ENCODE measurements around the gene SRRM5.
"Not testable (repeated sequence)": the region's sequence is repeated elsewhere in the genome, so short reads cannot be mapped to it uniquely, and the experiment has no call there.

SRRM5 gene

GRCh38 chr19:43638214-43638994 is 26.5 kb downstream of the SRRM5 start:
- DNase-seq (ENCODE audit: low read depth in 2 of 2): no peak

DNA sequence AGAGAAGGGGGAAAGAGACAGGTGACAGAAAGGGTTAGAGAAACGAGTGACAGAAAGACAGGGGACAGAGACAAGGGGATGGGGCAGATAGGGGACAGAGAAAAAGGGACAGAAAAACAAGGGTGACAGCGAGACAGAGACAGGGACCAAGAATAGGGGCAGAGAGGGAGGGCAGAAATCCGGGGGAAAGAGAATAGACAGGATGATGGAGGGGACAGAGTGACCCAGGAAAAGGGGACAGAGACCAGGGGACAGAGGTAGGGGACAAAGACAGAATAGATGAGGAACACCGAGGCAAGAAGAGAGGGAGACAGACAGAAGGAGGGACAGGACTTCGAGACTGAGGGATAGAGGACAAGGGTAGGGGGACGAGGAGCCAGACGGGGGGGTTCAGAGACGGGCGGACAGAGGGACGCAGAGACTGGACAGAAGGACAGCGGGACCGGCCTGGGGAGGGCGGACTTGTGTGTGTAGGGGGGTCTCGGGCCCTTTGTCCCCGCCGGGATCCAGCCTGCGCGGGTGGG is 27.2 kb downstream of the SRRM5 start:
- DNase-seq (ENCODE audit: low read depth in 2 of 2): no peak

DNA sequence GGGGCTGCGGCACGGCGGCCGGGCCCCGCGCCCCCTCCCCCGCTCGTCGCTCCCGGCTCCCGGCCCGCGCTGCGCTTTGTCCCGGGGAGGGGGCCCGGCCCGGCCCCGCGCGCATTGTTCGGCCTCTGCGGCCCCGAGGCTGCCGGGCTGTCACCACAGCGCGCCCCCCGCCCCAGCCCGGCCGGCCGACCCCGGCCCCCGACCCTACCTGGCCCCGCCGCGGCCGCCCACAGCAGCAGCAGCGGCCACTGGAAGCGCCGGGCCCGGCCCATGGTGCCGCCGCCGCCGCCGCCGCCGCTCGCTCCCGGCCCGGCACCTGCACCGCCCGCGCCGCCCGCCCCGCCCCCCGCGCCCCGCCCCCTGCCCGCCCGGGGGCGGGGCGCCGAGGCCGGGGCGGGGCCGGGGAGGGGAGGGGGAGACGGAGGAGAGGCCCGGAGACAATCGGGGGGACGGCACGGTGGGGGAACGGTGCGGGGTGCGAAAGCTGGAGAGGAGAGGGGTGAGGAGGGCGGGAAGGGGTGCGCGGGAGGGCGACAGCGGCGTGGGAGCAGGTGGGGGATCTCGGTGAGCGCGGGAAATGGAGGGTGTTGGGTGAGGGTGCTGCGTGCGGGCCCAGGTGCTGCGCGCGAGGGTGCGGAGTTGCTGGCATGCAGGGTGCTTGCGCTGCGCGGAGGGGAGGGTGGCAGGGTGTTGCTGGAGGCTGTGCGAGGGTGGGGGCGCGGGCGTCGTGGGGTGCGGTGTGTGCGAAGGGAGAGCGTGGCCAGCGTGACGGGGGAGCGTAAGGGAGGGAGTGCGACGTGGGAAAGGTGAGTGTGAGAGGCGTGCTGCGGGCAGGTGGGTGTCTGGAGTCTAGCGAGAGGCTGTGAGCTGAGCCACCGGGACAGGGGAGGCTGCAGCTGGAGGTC is 27.9 kb downstream of the SRRM5 start, which contains the start of gene CADM4:
CADM4 (minus strand) TSS at position 332 of the 905 bp plus-strand sequence; CDS start at position 272, 60 bp downstream.
- peak; percentile 10 to 26 for DNase-seq (ENCODE audit: low read depth in 2 of 2)

GRCh38 chr19:43640424-43640757 is 28.5 kb downstream of the SRRM5 start:
- no peak for DNase-seq (ENCODE audit: low read depth in 2 of 2)

DNA sequence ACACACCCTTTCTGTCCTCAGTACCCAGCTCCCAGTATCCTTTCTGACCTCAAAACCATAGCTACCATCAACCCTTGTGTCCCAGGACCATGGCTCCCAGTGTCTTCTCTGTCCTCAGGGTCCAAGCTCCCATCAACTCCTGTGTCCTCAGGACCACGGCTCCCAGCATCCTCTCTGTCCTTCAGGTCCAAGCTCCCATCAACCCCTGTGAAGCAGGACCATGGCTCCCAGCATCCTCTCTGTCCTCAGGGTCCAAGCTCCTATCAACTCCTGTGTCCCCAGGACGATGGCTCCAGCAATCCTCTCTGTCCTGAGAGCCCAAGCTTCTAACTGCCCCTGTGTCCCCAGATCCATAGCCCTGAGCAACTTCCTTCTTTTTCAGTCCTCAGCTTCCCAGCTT is 29.4 kb downstream of the SRRM5 start:
- no peak for DNase-seq (ENCODE audit: low read depth in 2 of 2)

GRCh38 chr19:43642531-43642930 is 30.6 kb downstream of the SRRM5 start:
- DNase-seq (ENCODE audit: low read depth in 2 of 2): no peak

DNA sequence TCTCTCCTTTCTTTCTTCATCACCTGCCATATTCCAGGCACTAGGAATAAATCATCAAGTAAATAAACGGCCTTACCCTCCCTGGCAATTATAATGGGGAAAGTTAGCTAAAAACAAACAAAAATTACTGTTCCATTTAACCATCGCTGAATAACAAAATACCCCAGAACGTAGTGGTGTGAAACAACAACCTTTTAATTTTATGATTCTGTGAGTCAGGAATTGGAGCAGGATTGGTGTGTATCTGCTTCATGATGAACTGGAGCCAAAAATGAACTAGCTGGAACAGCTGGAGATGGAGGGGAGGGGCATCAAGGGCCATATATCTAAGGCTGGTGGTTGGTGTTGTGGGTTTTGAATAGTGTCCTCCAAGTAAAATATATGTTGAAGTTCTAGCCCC is 31.4 kb downstream of the SRRM5 start:
- no peak for DNase-seq (ENCODE audit: low read depth in 2 of 2)

DNA sequence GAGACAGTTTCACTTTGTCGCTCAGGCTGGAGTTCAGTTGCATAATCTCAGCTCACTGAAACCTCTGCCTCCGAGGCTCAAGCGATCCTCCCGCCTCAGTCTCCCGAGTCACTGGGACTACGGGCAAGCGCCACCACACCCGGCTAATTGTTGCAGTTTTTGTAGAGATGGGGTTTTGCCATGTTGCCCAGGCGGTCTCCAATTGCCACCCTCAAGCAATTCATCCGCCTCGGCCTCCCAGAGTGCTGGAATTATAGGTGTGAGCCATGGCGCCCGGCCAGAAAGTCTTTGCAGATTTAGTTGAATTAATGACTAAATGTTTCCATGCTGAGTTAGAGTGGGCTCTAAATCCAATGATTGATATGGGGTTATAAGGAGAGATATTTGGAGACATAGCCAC is 32.3 kb downstream of the SRRM5 start:
- DNase-seq (ENCODE audit: low read depth in 2 of 2): no peak

DNA sequence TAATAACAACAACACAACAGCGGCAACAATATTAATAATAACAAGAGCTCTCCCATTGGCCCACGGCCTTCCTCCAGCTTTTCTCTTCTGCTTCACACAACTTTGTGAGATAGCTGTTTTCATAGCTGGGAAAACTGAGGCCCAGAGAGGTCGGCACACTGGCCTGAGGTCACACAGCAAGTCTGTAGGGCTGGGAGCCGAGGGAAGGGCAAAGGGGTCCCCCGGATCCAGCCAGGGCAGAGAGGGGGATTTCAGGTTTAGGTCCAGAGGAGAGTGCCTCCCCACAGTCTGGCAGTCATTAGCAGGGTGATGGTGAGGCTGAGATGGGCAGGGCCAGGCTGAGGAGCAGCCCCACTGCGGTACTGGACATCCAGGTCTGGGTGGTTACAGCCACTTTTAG is 36.7 kb downstream of the SRRM5 start:
- no peak for DNase-seq (ENCODE audit: low read depth in 2 of 2)

- no peak for DNase-seq (ENCODE audit: low read depth in 2 of 2)
Observed at GRCh38 chr19:43649514-43649913, 37.6 kb downstream of the SRRM5 start.

DNA sequence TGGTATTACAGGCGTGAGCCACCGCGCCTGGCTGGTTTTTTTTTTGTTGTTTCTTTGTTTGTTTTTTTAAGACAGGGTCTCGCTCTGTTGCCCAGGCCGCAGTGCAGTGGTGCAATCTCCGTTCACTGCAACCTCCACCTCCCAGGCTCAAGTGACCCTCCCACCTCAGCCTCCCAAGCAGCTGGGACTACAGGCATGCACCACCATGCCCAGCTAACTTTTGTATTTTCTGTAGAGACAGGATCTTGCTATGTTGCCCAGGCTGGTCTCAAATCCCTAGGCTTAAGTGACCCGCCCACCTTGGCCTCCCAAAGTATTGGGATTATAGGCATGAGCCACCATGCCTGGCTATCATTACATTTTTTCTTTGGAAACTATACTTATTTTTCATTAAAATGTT is 38.4 kb downstream of the SRRM5 start:
- DNase-seq (ENCODE audit: low read depth in 2 of 2): not testable (repeated sequence)

DNA sequence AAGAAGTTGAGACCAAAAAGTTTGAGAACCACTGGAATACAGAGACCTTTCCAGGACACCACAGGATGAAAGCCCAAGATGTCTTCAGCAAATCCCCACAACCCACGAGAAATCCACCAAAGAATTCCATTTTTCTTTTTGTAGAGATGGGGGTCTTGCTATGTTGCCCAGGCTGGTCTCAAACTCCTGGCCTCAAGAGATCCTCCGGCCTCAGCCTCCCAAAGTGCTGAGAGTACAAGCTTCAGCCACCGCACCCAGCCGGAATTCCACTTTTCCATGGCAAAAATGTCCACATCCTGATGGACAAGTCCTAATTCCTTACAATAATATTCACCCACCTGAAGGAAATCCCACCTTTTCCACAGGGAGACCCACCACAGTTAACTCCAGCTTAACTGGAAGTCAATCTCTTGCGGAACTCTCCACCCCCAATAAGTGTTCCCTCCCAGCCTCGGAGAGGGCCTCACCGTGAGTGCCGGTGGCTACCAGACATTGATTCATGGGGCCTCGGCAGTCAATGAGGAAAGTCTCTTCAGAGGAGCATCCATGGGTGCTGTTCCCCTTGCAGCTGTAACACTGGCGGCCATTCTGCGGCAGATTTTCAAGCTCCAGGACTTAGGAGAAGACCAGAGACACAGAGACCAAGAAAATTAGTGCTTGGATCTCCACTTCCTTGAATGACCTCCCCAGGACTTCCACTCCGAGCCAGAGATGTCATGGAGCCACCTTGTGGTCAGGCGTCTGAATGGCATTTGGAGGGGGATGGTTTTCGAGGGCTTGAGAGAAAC is 40.1 kb downstream of the SRRM5 start:
- no peak for DNase-seq (ENCODE audit: low read depth in 2 of 2)

DNA sequence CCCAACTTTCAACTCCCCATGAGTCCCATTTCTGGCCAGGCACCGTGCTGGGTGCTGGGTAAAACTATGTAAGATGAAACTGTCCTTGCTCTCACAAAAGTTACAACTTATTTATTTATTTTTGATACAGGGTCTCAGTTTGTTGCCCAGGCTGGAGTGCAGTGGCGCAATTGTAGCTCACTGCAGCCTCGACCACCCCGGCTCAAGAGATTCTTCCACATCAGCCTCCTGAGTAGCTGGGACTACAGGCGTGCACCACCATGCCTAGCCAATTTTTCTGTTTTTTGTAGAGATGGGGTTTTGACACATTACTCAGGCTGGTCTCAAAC is 40.6 kb downstream of the SRRM5 start:
- DNase-seq (ENCODE audit: low read depth in 2 of 2): no peak

DNA sequence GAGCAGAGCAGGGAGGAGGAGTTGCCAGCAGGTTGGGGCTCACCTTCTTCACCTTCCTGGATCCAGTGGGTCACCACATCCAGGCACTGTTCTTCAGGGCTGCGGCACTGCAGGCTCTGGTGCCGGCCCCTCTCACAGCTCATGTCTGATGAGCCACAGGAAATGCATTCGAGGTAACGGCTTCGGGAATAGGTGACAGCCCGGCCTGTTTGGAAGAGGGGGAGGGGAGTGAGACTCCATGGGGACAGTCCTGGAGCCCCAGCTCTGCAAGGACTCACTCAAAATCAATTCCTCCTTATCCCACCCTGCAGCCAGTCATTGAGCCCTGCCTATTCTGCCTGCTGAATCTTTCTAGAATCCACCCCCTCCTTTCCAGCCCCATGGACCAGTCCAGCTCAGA is 44.5 kb downstream of the SRRM5 start:
- DNase-seq (ENCODE audit: low read depth in 2 of 2): no peak

DNA sequence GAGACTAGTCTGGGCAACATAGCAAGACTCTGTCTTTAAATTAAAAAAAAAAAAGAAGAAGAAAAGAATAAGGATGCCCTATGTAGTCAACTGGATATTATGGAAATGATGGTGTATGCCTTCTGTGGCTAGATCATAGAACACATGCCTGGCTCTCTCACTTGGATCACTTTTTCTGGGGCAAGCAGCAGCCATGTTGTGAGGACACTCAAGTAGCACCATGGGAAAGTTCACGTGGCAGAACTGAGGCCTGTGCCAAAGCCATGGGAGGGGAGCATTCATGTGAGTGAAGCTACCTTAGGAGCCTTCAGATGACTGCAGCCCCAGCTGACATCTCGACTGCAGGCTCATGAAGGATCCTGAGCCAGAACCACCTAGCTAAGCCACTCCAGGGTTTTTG is 46.1 kb downstream of the SRRM5 start:
- DNase-seq (ENCODE audit: low read depth in 2 of 2): no peak

DNA sequence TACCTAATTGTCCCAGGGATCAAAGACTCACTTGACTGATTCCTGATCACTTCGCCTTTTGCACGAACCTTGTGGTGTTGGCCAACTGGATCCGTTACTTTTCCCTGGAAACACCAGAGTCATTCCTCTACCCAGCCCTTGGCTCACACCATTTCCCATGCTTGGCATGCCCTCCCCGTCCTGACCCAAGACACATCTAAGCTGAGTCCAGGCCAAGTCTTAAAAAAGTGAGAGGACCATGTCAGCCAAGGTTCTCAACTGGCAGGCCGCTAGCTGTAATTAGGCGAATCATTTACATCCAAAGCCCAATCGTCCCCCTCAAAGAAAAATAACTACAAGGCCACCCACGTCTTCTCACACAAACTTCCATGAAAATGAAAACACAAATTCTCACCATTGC is 46.6 kb downstream of the SRRM5 start:
- no peak for DNase-seq (ENCODE audit: low read depth in 2 of 2)

DNA sequence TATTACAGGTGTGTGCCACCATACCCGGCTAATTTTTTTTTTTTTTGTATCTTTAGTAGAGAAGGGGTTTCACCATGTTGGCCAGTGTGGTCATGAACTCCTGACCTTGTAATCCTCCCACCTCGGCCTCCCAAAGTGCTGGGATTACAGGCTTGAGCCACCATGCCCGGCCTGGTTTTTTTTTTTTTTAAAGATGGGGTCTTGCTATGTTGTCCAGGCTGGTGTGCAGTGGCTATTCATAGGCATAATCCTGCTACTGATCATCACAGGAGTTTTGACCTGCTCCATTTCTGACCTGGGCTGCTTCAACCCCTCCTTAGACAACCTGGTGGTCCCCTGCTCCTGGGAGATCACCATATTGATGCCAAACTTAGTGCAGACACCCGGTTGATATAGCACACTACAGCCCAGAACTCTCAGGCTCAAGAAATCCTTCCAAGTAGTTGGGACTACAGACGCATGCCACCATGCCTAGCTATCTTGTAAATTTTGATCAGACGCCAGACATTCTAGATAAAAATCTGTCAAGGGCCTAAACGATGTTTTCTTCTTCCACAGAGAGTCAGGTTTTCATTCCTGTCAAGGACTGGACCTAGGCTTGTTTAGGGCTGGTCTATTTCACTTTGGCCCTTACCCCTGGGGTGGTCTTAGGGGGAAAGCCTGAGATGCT is 48.5 kb downstream of the SRRM5 start:
- no peak for DNase-seq (ENCODE audit: low read depth in 2 of 2)

GRCh38 chr19:43660971-43661360 is 49.1 kb downstream of the SRRM5 start:
- no peak for DNase-seq (ENCODE audit: low read depth in 2 of 2)

- DNase-seq (ENCODE audit: low read depth in 2 of 2): no peak
Observed at GRCh38 chr19:43662487-43662886, 50.6 kb downstream of the SRRM5 start.

- no peak for DNase-seq (ENCODE audit: low read depth in 2 of 2)
Observed at GRCh38 chr19:43664018-43664417, 52.1 kb downstream of the SRRM5 start.

Measured in stimulated activated CD8-positive, alpha-beta memory T cell treated with anti-CD3 and anti-CD28 coated beads, Interleukin-15, amount 100 ng/mL, for 4 hours (primary cell).